Neuronal stem cell (in vitro differentiated cells): ENCODE results near the gene NACA.
A peak's percentile ranks its signal among the peaks of the same experiment; 100 is the strongest.

Source experiments
- DNase-seq: peaks from one replicate; pipeline ENCODE4 v3.0.0-alpha.2; 2013; ENCODE audit warnings: low spot score
- H2AFZ ChIP-seq: one replicate; pipeline ENCODE4 v1.6.1; 2013; ENCODE audit warnings: mild to moderate bottlenecking, low read length, inconsistent platforms
- H2AK5ac ChIP-seq: 2 replicates; pipeline ENCODE4 v1.6.1; 2013; ENCODE audit warnings: low read depth, mild to moderate bottlenecking, inconsistent platforms, low read length, moderate library complexity, mixed read lengths
- H2BK120ac ChIP-seq: 2 replicates; pipeline ENCODE4 v1.6.1; 2013; ENCODE audit warnings: low read depth, mild to moderate bottlenecking, inconsistent platforms, low read length, moderate library complexity, mixed read lengths
- H2BK12ac ChIP-seq: one replicate; pipeline ENCODE4 v1.6.1; 2013; ENCODE audit warnings: low read length, inconsistent platforms
- H2BK15ac ChIP-seq: 2 replicates; pipeline ENCODE4 v1.6.1; 2013; ENCODE audit warnings: mild to moderate bottlenecking, low read length, inconsistent platforms, mixed read lengths
- H2BK5ac ChIP-seq: one replicate; pipeline ENCODE4 v1.6.1; 2013; ENCODE audit warnings: inconsistent platforms, mild to moderate bottlenecking, low read length, moderate library complexity
- H3K14ac ChIP-seq: one replicate; pipeline ENCODE4 v1.6.1; 2013; ENCODE audit warnings: low read length, inconsistent platforms
- H3K18ac ChIP-seq: 2 replicates; pipeline ENCODE4 v1.6.1; 2013; ENCODE audit warnings: low read length, inconsistent platforms
- H3K23ac ChIP-seq: 2 replicates; pipeline ENCODE4 v1.6.1; 2013; ENCODE audit warnings: low read depth, mild to moderate bottlenecking, mixed read lengths, low read length, inconsistent platforms; ENCODE audit not compliant: poor library complexity
- H3K27ac ChIP-seq: replicated peaks from 3 replicates; pipeline ENCODE4 v1.5.1; 2013; ENCODE audit warnings: low read length, inconsistent platforms
- H3K27me3 ChIP-seq, 3 experiments: 2 replicates each; pipeline ENCODE4 v1.6.1; 2013; ENCODE audit warnings: low read length in 3 of 3, mild to moderate bottlenecking in 2 of 3, inconsistent platforms in 1 of 3, low read depth in 1 of 3, mixed read lengths in 1 of 3, moderate library complexity in 1 of 3; ENCODE audit not compliant: control insufficient read depth in 3 of 3, insufficient read depth in 3 of 3
- H3K36me3 ChIP-seq, 2 donors: replicated peaks in 1 of 2; 2 replicates each; pipeline ENCODE4 v1.6.1; 2013; ENCODE audit warnings: low read length in 2 of 2; ENCODE audit not compliant: control insufficient read depth in 2 of 2, insufficient read depth in 2 of 2
- H3K4ac ChIP-seq: 2 replicates; pipeline ENCODE4 v1.6.1; 2013; ENCODE audit warnings: inconsistent platforms, mild to moderate bottlenecking, low read length, moderate library complexity
- H3K4me1 ChIP-seq, 2 donors: 1 replicate in 1 of 2; 2 replicates in 1 of 2; pipeline ENCODE4 v1.6.1; 2013; ENCODE audit warnings: low read length in 2 of 2, low read depth in 1 of 2; ENCODE audit not compliant: control insufficient read depth in 2 of 2, insufficient read depth in 1 of 2
- H3K4me2 ChIP-seq: one replicate; pipeline ENCODE4 v1.6.1; 2013; ENCODE audit warnings: mild to moderate bottlenecking, low read length, inconsistent platforms; ENCODE audit not compliant: insufficient read depth, poor library complexity, severe bottlenecking
- H3K4me3 ChIP-seq, 2 donors: 2 replicates each; pipeline ENCODE4 v1.5.1; 2013; ENCODE audit warnings: low read length in 2 of 2, mild to moderate bottlenecking in 2 of 2, inconsistent platforms in 1 of 2, moderate library complexity in 1 of 2
- H3K79me1 ChIP-seq: one replicate; pipeline ENCODE4 v1.6.1; 2013; ENCODE audit warnings: low read depth, mild to moderate bottlenecking, inconsistent platforms, low read length, moderate library complexity
- H3K9ac ChIP-seq: one replicate; pipeline ENCODE4 v1.6.1; 2013; ENCODE audit warnings: mild to moderate bottlenecking, low read depth, low read length, inconsistent platforms; ENCODE audit not compliant: poor library complexity
- H3K9me3 ChIP-seq, 2 donors: replicated peaks in 1 of 2; 2 replicates each; pipeline versions ENCODE3 to v1.6.1; 2013; ENCODE audit warnings: low read length in 2 of 2, mild to moderate bottlenecking in 2 of 2, inconsistent platforms in 1 of 2, low read depth in 1 of 2, mixed read lengths in 1 of 2, moderate library complexity in 1 of 2; ENCODE audit not compliant: control insufficient read depth in 2 of 2, insufficient read depth in 1 of 2
- H4K8ac ChIP-seq: one replicate; pipeline ENCODE4 v1.6.1; 2013; ENCODE audit warnings: low read depth, mild to moderate bottlenecking, inconsistent platforms, low read length, moderate library complexity
- H4K91ac ChIP-seq: one replicate; pipeline ENCODE4 v1.6.1; 2013; ENCODE audit warnings: low read length, low read depth, mild to moderate bottlenecking, inconsistent platforms; ENCODE audit not compliant: poor library complexity
- WGBS, 2 donors: extraction: QIAGEN DNeasy Blood & Tissue Kit; methylation state at CpG; one replicate each; pipeline ENCODE4 v1.1.7; 2013; ENCODE audit warnings: missing lambda C conversion rate in 2 of 2, mixed read lengths in 1 of 2; ENCODE audit not compliant: insufficient read length in 2 of 2, insufficient replicate concordance in 1 of 2; ENCODE audit errors: extremely low coverage in 2 of 2; 5-methylcytosine and 5-hydroxymethylcytosine counted together

NACA gene

DNA sequence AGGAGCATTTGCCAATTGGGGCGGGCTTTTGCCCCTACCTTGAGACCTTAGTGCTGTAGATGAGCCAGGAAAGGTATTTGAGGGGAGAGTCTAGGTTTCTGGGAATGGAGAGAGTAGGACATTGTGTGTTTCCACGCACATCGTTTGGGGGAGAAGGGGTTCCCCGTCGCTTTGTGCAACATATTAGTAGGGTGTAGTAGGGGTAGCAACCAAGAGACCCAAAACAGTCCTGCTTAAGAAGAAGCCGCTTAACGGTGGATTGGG is 36.3 kb downstream of the NACA start:
- Histone ChIP-seq H3K9ac (peak overlapping the region; percentile 80), H3K18ac (peak overlapping the region; percentile 95), H2AK5ac (peak overlapping the region; percentile 6), H4K8ac (no peak overlapping the region), H3K23ac (peak overlapping the region; percentile 55), H2AFZ (peak overlapping the region; percentile 74), H3K36me3 (peaks cover 0 to 30% of the 10 kb centered on the region in 2 donors), H3K79me1 (peaks cover 2% of the 10 kb centered on the region), H3K4me2 (peak overlapping the region; percentile 96), H4K91ac (peak overlapping the region; percentile 9), H3K14ac (peak overlapping the region; percentile 61), H3K27me3 (no peaks in the 10 kb centered on the region), H2BK120ac (peak overlapping the region; percentile 13), H3K27ac (peak overlapping the region; percentile 98), H3K4ac (no peak overlapping the region), H2BK5ac (peak overlapping the region; percentile 88), H3K4me3 (peak overlapping the region; percentile 49 to 77), H3K9me3 (peaks cover 0 to 14% of the 10 kb centered on the region in 2 donors), H2BK15ac (peak overlapping the region; percentile 51), H3K4me1 (peaks cover 5 to 6% of the 10 kb centered on the region in 2 donors), H2BK12ac (no peak overlapping the region)
- WGBS, 2 donors, result no CpG with 5 or more reads among the region's 7 CpGs
- DNase-seq, result no peak

GRCh38 chr12:56688129-56688845 is 36.8 kb downstream of the NACA start, which contains the start of gene PTGES3:
PTGES3 (minus strand) TSS chr12:56688284; CDS start chr12:56687999, 285 bp downstream.
- H3K4me1 ChIP-seq, result peaks cover 5 to 6% of the 10 kb centered on the region in 2 donors
- H2BK120ac ChIP-seq, result peak within 1 kb of the TSS; percentile 13
- no CpG with 5 or more reads among the region's 64 CpGs for WGBS, 2 donors
- peak within 1 kb of the TSS; percentile 28 for H2AK5ac ChIP-seq
- peak; percentile 98 for DNase-seq
- peak within 1 kb of the TSS; percentile 90 to 97 for H3K4me3 ChIP-seq
- H3K4me2 ChIP-seq, result peak within 1 kb of the TSS; percentile 96
- H3K36me3 ChIP-seq, result peaks cover 0 to 33% of the 10 kb centered on the region in 2 donors
- H4K8ac ChIP-seq, result no peak within 1 kb of the TSS
- peak within 1 kb of the TSS; percentile 42 for H2BK12ac ChIP-seq
- H3K79me1 ChIP-seq, result peaks cover 2% of the 10 kb centered on the region
- peak within 1 kb of the TSS; percentile 27 for H3K4ac ChIP-seq
- peak within 1 kb of the TSS; percentile 51 for H2BK15ac ChIP-seq
- H3K23ac ChIP-seq, result peak within 1 kb of the TSS; percentile 92
- no peaks in the 10 kb centered on the region for H3K27me3 ChIP-seq
- H4K91ac ChIP-seq, result peak within 1 kb of the TSS; percentile 98
- peaks cover 0 to 14% of the 10 kb centered on the region in 2 donors for H3K9me3 ChIP-seq
- peak within 1 kb of the TSS; percentile 92 for H2AFZ ChIP-seq
- H3K14ac ChIP-seq, result peak within 1 kb of the TSS; percentile 97
- peak within 1 kb of the TSS; percentile 99 for H3K27ac ChIP-seq
- peak within 1 kb of the TSS; percentile 96 for H3K9ac ChIP-seq
- peak within 1 kb of the TSS; percentile 98 for H3K18ac ChIP-seq
- H2BK5ac ChIP-seq, result peak within 1 kb of the TSS; percentile 97

- H4K91ac ChIP-seq, result peak overlapping the region; percentile 98
- peak overlapping the region; percentile 28 for H2AK5ac ChIP-seq
- WGBS, 2 donors, result no CpG with 5 or more reads among the region's 62 CpGs
- peak overlapping the region; percentile 98 for H3K18ac ChIP-seq
- peaks cover 0 to 17% of the 10 kb centered on the region in 2 donors for H3K9me3 ChIP-seq
- H2BK120ac ChIP-seq, result no peak overlapping the region
- H3K27me3 ChIP-seq, result no peaks in the 10 kb centered on the region
- peak overlapping the region; percentile 97 for H2BK5ac ChIP-seq
- H3K4ac ChIP-seq, result peak overlapping the region; percentile 27
- H2AFZ ChIP-seq, result peak overlapping the region; percentile 92
- H3K79me1 ChIP-seq, result peaks cover 2% of the 10 kb centered on the region
- peak overlapping the region; percentile 97 for H3K14ac ChIP-seq
- peak overlapping the region; percentile 92 for H3K23ac ChIP-seq
- H4K8ac ChIP-seq, result no peak overlapping the region
- H3K36me3 ChIP-seq, result peaks cover 0 to 41% of the 10 kb centered on the region in 2 donors
- peak overlapping the region; percentile 90 to 97 for H3K4me3 ChIP-seq
- H2BK15ac ChIP-seq, result peak overlapping the region; percentile 25
- H3K9ac ChIP-seq, result peak overlapping the region; percentile 96
- H2BK12ac ChIP-seq, result peak overlapping the region; percentile 42
- peak overlapping the region; percentile 99 for H3K27ac ChIP-seq
- no peak for DNase-seq
- peaks cover 5 to 6% of the 10 kb centered on the region in 2 donors for H3K4me1 ChIP-seq
- H3K4me2 ChIP-seq, result peak overlapping the region; percentile 49
These were observed 37.6 kb downstream of the NACA start for GRCh38 chr12:56687223-56688128.
